NT2/D1 (cell line): ENCODE data around the gene CAMTA1.
"Not testable (repeated sequence)": the region's sequence is repeated elsewhere in the genome, so short reads cannot be mapped to it uniquely, and the experiment has no call there.

Experiments used
- DNase-seq: peaks from one replicate; pipeline ENCODE4 v3.0.0-alpha.2; 2011; ENCODE audit warnings: low read depth, low spot score
- H3K27me3 ChIP-seq: 2 replicates; pipeline ENCODE4 v1.6.0; 2011; ENCODE audit warnings: mild to moderate bottlenecking; ENCODE audit not compliant: insufficient read length, insufficient read depth
- H3K36me3 ChIP-seq: 2 replicates; pipeline ENCODE4 v1.6.1; 2011; ENCODE audit warnings: mild to moderate bottlenecking, low read length, mixed read lengths; ENCODE audit not compliant: insufficient read depth, insufficient read length
- H3K4me1 ChIP-seq: 2 replicates; pipeline ENCODE4 v1.5.1; 2011; ENCODE audit not compliant: insufficient read depth, insufficient read length
- H3K4me3 ChIP-seq: 2 replicates; pipeline ENCODE4 v1.5.1; 2011; ENCODE audit warnings: low read depth; ENCODE audit not compliant: insufficient read length
- H3K9ac ChIP-seq: 2 replicates; pipeline ENCODE4 v1.6.0; 2011; ENCODE audit warnings: low read depth; ENCODE audit not compliant: insufficient read length
- H3K9me3 ChIP-seq: 2 replicates; pipeline ENCODE4 v1.5.1; 2011; ENCODE audit warnings: mild to moderate bottlenecking, low read length; ENCODE audit not compliant: insufficient read depth
- SUZ12 ChIP-seq: IDR thresholded peaks from 2 replicates; pipeline ENCODE4 v1.6.1; 2011; ENCODE audit not compliant: insufficient read length, insufficient read depth; ENCODE audit errors: extremely low read depth
- YY1 ChIP-seq: IDR thresholded peaks from 2 replicates; pipeline ENCODE4 v1.6.1; 2011; ENCODE audit not compliant: insufficient read length, insufficient read depth
- ZNF274 ChIP-seq: IDR thresholded peaks from 2 replicates; pipeline ENCODE4 v1.6.1; 2011; ENCODE audit warnings: mild to moderate bottlenecking, low read depth, low read length

The CAMTA1 gene

GRCh38 chr1:6834366-6834765 is 49.1 kb downstream of the CAMTA1 start:
- no peak for DNase-seq
- Histone ChIP-seq H3K36me3 (peaks cover 9% of the 10 kb centered on the region), H3K27me3 (no peaks in the 10 kb centered on the region), H3K4me1 (no peaks in the 10 kb centered on the region), H3K4me3 (no peak overlapping the region), H3K9ac (no peak overlapping the region), H3K9me3 (no peaks in the 10 kb centered on the region)
- TF ChIP-seq YY1: no peak
- no peak for TF ChIP-seq SUZ12
- no peak for TF ChIP-seq ZNF274

GRCh38 chr1:6835139-6835538 is 49.9 kb downstream of the CAMTA1 start:
- H3K4me1 ChIP-seq: no peaks in the 10 kb centered on the region
- no peak overlapping the region for H3K4me3 ChIP-seq
- H3K9me3 ChIP-seq: no peaks in the 10 kb centered on the region
- no peak overlapping the region for H3K9ac ChIP-seq
- H3K27me3 ChIP-seq: no peaks in the 10 kb centered on the region
- peaks cover 7% of the 10 kb centered on the region for H3K36me3 ChIP-seq
- DNase-seq: no peak
- TF ChIP-seq ZNF274 (no peak), SUZ12 (no peak), YY1 (no peak)

GRCh38 chr1:6842301-6842700 is 57.0 kb downstream of the CAMTA1 start:
- no peak for DNase-seq
- no peaks in the 10 kb centered on the region for H3K27me3 ChIP-seq
- H3K4me1 ChIP-seq: no peaks in the 10 kb centered on the region
- H3K36me3 ChIP-seq: peaks cover 5% of the 10 kb centered on the region
- no peak overlapping the region for H3K9ac ChIP-seq
- TF ChIP-seq SUZ12 (no peak), ZNF274 (no peak), YY1 (no peak)
- H3K9me3 ChIP-seq: peaks cover 5% of the 10 kb centered on the region; the same call in 1 of the 2 replicates
- no peak overlapping the region for H3K4me3 ChIP-seq

DNA sequence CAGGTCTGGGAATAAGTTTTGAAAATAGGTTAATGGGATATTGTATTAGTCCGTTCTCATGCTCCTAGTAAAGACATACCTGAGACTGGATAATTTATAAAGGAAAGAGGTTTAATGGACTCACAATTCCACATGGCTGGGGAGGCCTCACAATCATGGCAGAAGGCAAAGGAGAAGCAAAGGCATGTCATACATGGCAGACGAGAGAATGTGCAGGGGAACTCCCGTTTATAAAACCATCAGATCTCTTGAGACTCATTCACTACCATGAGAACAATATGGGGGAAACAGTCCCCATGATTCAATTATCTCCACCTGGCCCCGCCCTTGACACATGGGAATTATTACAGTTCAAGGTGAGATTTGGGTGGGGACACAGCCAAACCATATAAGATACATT is 60.5 kb downstream of the CAMTA1 start:
- H3K36me3 ChIP-seq, H3K4me1 ChIP-seq: not testable (repeated sequence)

DNA sequence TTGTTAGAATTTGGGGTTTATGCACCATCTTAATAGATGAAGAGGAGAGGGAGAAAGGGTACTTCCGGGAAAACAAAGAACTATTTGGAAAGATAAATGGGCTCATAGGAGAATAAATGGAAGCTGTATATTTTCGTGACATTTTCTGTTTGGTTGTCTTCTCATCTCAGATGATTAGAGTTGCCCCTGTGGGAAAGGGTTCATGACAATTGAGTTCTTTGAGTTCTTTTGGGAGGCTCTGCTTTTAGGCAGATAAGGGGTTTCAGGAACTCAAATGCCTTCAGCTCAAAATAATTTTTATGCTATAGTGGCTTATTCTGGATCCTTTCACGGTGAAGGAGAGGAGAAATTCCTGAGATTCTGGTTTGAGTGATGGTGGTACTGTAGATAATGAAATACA is 63.6 kb downstream of the CAMTA1 start:
- DNase-seq: no peak
- peaks cover 6% of the 10 kb centered on the region for H3K36me3 ChIP-seq
- no peak overlapping the region for H3K9ac ChIP-seq
- no peak overlapping the region for H3K4me3 ChIP-seq
- H3K9me3 ChIP-seq: peaks cover 5% of the 10 kb centered on the region; the same call in 1 of the 2 replicates
- no peaks in the 10 kb centered on the region for H3K27me3 ChIP-seq
- no peak for TF ChIP-seq YY1
- no peaks in the 10 kb centered on the region for H3K4me1 ChIP-seq

More for the DNA sequence above, 60.5 kb downstream of the CAMTA1 start:
- not testable (repeated sequence) for H3K27me3 ChIP-seq, H3K9ac ChIP-seq, H3K9me3 ChIP-seq, DNase-seq, H3K4me3 ChIP-seq

DNA sequence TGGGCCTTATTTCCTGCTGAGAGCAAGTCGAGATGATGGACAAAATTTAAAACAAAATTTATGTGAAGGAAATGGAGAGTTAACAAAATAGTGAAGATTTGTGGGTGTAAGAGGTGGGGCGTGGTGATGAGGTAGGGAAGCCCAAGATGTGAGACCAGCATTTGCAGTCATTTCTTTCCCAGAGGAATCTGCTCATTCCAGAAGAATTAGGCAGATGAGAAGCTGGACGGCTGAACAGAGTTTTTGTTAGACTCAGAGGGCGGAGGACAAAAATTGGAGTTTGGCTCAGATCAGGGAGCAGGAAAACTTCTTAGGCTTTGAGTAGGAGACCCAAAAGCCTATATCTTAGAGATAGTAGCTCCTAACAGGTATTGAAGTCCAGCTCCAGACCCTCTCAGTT is 65.3 kb downstream of the CAMTA1 start:
- Histone ChIP-seq H3K4me1 (no peaks in the 10 kb centered on the region), H3K36me3 (peaks cover 6% of the 10 kb centered on the region), H3K9me3 (no peaks in the 10 kb centered on the region), H3K4me3 (no peak overlapping the region), H3K27me3 (no peaks in the 10 kb centered on the region), H3K9ac (no peak overlapping the region)
- TF ChIP-seq YY1 (no peak), ZNF274 (no peak), SUZ12 (no peak)
- DNase-seq: no peak

DNA sequence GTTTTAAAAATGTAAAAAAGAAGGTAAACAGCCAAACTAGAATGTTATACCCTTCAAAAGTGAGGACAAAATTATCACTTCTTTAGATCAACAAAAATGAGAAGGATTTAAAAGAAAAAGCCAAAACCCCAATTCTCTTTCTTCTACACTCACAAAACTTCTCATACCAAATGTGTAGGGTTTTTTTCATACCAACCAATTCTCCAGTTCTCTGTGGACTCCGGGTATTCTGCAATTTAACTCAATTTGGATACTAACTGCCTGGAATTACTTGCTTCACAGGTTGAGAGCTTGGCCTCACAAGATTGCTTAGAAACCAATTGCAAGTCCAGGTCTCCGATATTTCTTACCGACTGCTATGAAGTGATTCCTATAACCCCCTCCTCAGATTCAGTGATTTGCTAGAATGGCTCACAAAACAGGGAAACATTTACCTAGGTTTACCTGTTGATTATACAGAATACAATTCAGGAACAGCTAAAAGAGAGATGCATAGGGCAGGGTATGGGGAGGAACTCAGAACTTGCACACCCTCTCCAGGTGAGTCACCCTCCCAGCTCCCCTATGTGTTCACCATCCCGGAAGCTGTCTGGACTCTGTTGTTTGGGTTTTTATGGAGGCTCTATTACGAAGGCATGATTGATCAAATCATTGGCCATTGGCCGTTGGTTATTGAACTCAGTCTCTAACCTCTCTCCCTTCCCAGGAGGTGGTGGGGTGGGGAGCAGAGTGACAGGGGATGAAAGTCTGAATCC is 67.1 kb downstream of the CAMTA1 start:
- no peak overlapping the region for H3K4me3 ChIP-seq
- peaks cover 6% of the 10 kb centered on the region for H3K36me3 ChIP-seq
- no peaks in the 10 kb centered on the region for H3K9me3 ChIP-seq
- peaks cover 3% of the 10 kb centered on the region for H3K4me1 ChIP-seq
- no peak overlapping the region for H3K9ac ChIP-seq
- no peaks in the 10 kb centered on the region for H3K27me3 ChIP-seq
- TF ChIP-seq YY1: no peak
- no peak for TF ChIP-seq SUZ12
- no peak for TF ChIP-seq ZNF274
- no peak for DNase-seq

DNA sequence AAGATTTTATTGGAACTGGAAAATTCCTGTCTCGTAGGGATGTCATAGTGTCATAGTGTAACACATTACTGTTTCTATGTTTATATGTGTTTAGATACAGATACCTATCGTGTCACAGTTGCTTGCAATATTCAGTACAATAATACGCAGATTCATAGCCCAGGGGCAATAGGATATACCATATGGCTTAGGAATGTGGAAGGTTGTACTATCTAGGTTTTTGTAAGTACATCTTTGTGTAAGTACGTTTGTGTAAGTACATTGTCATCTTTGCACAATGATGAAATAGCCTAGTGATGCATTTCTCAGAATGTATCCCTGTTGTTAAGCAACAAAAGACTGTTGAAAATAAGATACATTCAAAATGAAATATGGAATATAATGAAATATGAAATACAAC is 68.9 kb downstream of the CAMTA1 start:
- H3K27me3 ChIP-seq: no peaks in the 10 kb centered on the region
- no peaks in the 10 kb centered on the region for H3K9me3 ChIP-seq
- DNase-seq: no peak
- peaks cover 3% of the 10 kb centered on the region for H3K4me1 ChIP-seq
- peaks cover 6% of the 10 kb centered on the region for H3K36me3 ChIP-seq
- no peak overlapping the region for H3K9ac ChIP-seq
- no peak for TF ChIP-seq YY1
- no peak for TF ChIP-seq SUZ12
- no peak for TF ChIP-seq ZNF274
- H3K4me3 ChIP-seq: no peak overlapping the region
